ENCODE results near the gene RBBP9. TPM values are rescaled to one million over a fixed set of nuclear protein-coding genes. Genes with fewer than 3 reads are reported as not detected.

The RBBP9 gene
- total and polyA plus RNA-seq, 2 donors (not counting 3 experiments of a cell fraction or from before 2014, with no cell fraction given) = 8.5 to 17.0 TPM

DNA sequence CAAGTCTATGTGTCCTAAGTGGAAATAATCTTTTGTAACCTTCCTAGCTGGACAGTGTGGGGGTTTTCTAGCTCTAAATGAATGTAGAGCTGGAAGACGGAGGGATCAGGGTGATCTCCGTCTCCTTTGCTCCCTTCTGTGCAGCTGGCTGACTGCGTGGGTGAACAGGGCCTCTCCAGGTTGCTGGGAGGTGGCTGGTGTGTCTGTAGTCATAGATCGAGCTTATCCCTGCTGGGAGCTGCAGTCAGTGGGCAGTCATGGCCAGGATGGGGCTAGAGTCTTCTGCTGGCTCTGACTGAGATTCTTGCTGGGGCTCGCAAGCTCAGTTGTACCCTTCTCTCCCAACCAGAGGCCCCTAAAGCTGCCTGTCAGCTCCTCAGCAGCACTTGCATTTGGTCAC, 17.1 kb upstream of the RBBP9 start:
- no peaks in the 10 kb centered on the region for H3K9me3 ChIP-seq (replicated peaks; ENCODE audit: control insufficient read depth, insufficient read depth, low read length)
- H3K79me2 ChIP-seq (ENCODE audit: control insufficient read depth, insufficient read depth, low read length) = peaks cover 7% of the 10 kb centered on the region
- FAIRE-seq (no peak), DNase-seq (ENCODE audit: low read depth, low spot score) (no peak)
- H3K27me3 ChIP-seq (ENCODE audit: control insufficient read depth in 2 of 2, insufficient read depth in 2 of 2, low read length in 2 of 2) = no peaks in the 10 kb centered on the region
- TF ChIP-seq GATA2 (IDR thresholded peaks at IDR 0.05; ENCODE audit: insufficient read depth, insufficient read length, low read depth, low read length) = no peak
- CTCF ChIA-PET = no interaction called here
- POLR2A ChIA-PET = no interaction called here
- H3K27ac ChIP-seq (ENCODE audit: insufficient read depth, low read depth, low read length) = no peak overlapping the region
- H3K4me2 ChIP-seq (ENCODE audit: insufficient read depth, low read length) = no peak overlapping the region
- peaks cover 8 to 13% of the 10 kb centered on the region in 2 experiments for H3K36me3 ChIP-seq (ENCODE audit: control insufficient read depth in 2 of 2, extremely low read depth in 1 of 2, insufficient read depth in 2 of 2, low read length in 2 of 2)
- H3K9me1 ChIP-seq (replicated peaks; ENCODE audit: control insufficient read depth, extremely low read depth, insufficient read depth, low read length) = no peaks in the 10 kb centered on the region
- no peak overlapping the region for H3K4me3 ChIP-seq (replicated peaks in 1 of 3; ENCODE audit: insufficient read depth in 1 of 3, low read depth in 1 of 3, low read length in 3 of 3)
- no peak overlapping the region for H3K9ac ChIP-seq (replicated peaks; ENCODE audit: extremely low read depth, insufficient read depth, low read length)
- H4K20me1 ChIP-seq (replicated peaks; ENCODE audit: control insufficient read depth, extremely low read depth, insufficient read depth, low read length) = no peaks in the 10 kb centered on the region
- H3K4me1 ChIP-seq (ENCODE audit: control insufficient read depth, extremely low read depth, insufficient read depth, low read length) = no peaks in the 10 kb centered on the region
- dilution Hi-C loops (cut with MboI; ENCODE audit: extremely low pct_ligation_motif_present, low sequenced_read_pairs) = no loop called here
- no TSS peak for BruUV-seq (replicated peaks)
- intact Hi-C loops (cut with micrococcal nuclease) = no loop called here
- no peak overlapping the region for H2AFZ ChIP-seq (ENCODE audit: low read depth, low read length)

DNA sequence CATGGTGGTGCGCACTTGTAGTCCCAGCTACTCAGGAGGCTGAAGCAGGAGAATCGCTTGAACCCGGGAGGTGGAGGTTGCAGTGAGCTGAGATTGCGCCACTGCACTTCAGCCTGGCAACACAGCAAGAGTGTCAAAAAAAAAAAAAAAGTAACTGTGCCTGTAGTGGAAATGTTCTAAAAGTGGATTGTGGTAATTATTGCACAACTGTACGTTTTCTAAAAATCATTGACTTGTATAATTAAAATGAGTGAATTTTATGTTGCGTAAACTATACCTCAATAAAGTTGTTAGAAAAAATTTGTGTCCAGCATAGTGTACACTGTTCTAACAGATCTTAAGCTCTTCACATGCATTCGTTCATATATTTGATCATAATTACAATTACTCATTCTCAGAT, 16.2 kb upstream of the RBBP9 start:
- dilution Hi-C loops (cut with MboI; ENCODE audit: extremely low pct_ligation_motif_present, low sequenced_read_pairs) = no loop called here

More for the DNA sequence above, 16.2 kb upstream of the RBBP9 start:
- DNase-seq (ENCODE audit: low read depth, low spot score) = no peak
- peaks cover 8 to 13% of the 10 kb centered on the region in 2 experiments for H3K36me3 ChIP-seq (ENCODE audit: control insufficient read depth in 2 of 2, extremely low read depth in 1 of 2, insufficient read depth in 2 of 2, low read length in 2 of 2)
- no peak overlapping the region for H3K27ac ChIP-seq (ENCODE audit: insufficient read depth, low read depth, low read length)
- H3K9me3 ChIP-seq (replicated peaks; ENCODE audit: control insufficient read depth, insufficient read depth, low read length) = no peaks in the 10 kb centered on the region
- peaks cover 15% of the 10 kb centered on the region for H3K79me2 ChIP-seq (ENCODE audit: control insufficient read depth, insufficient read depth, low read length)
- H3K9me1 ChIP-seq (replicated peaks; ENCODE audit: control insufficient read depth, extremely low read depth, insufficient read depth, low read length) = no peaks in the 10 kb centered on the region
- H3K27me3 ChIP-seq (ENCODE audit: control insufficient read depth in 2 of 2, insufficient read depth in 2 of 2, low read length in 2 of 2) = no peaks in the 10 kb centered on the region
- no peak overlapping the region for H3K9ac ChIP-seq (replicated peaks; ENCODE audit: extremely low read depth, insufficient read depth, low read length)
- H4K20me1 ChIP-seq (replicated peaks; ENCODE audit: control insufficient read depth, extremely low read depth, insufficient read depth, low read length) = no peaks in the 10 kb centered on the region
- FAIRE-seq = no peak
- no peak overlapping the region for H3K4me3 ChIP-seq (replicated peaks in 1 of 3; ENCODE audit: insufficient read depth in 1 of 3, low read depth in 1 of 3, low read length in 3 of 3)
- TF ChIP-seq JUN (IDR thresholded peaks at IDR 0.05; ENCODE audit: borderline replicate concordance, insufficient read depth, insufficient read length, low read depth) = no peak
- TF ChIP-seq, protein P1, sequence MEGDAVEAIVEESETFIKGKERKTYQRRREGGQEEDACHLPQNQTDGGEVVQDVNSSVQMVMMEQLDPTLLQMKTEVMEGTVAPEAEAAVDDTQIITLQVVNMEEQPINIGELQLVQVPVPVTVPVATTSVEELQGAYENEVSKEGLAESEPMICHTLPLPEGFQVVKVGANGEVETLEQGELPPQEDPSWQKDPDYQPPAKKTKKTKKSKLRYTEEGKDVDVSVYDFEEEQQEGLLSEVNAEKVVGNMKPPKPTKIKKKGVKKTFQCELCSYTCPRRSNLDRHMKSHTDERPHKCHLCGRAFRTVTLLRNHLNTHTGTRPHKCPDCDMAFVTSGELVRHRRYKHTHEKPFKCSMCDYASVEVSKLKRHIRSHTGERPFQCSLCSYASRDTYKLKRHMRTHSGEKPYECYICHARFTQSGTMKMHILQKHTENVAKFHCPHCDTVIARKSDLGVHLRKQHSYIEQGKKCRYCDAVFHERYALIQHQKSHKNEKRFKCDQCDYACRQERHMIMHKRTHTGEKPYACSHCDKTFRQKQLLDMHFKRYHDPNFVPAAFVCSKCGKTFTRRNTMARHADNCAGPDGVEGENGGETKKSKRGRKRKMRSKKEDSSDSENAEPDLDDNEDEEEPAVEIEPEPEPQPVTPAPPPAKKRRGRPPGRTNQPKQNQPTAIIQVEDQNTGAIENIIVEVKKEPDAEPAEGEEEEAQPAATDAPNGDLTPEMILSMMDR (IDR thresholded peaks at IDR 0.05; ENCODE audit: extremely low read depth in 1 of 2, insufficient read depth in 1 of 2, low read depth in 1 of 2, low read length in 2 of 2) = no peak
- TF ChIP-seq, protein P2, sequence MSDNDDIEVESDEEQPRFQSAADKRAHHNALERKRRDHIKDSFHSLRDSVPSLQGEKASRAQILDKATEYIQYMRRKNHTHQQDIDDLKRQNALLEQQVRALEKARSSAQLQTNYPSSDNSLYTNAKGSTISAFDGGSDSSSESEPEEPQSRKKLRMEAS (IDR thresholded peaks at IDR 0.05; ENCODE audit: insufficient read depth, insufficient read length) = no peak
- TF ChIP-seq POLR2A (IDR thresholded peaks at IDR 0.05; ENCODE audit: low read depth, low read length) = no peak
- no peak for TF ChIP-seq MYC (IDR thresholded peaks at IDR 0.05; ENCODE audit: low read depth, low read length)
- no peak for TF ChIP-seq GATA2 (IDR thresholded peaks at IDR 0.05; ENCODE audit: insufficient read depth, insufficient read length, low read depth, low read length)
- no peak for TF ChIP-seq FOS (IDR thresholded peaks at IDR 0.05; ENCODE audit: borderline replicate concordance, insufficient read depth, low read length)
- no peak for TF ChIP-seq EZH2 (IDR thresholded peaks at IDR 0.05; ENCODE audit: borderline replicate concordance, low read depth, low read length, severe bottlenecking)
- no peak for TF ChIP-seq POLR2AphosphoS5 (IDR thresholded peaks at IDR 0.05; ENCODE audit: insufficient read depth, low read depth, low read length)
- no peak overlapping the region for H2AFZ ChIP-seq (ENCODE audit: low read depth, low read length)
- no peak overlapping the region for H3K4me2 ChIP-seq (ENCODE audit: insufficient read depth, low read length)
- no TSS peak for BruUV-seq (replicated peaks)
- peaks cover 4% of the 10 kb centered on the region for H3K4me1 ChIP-seq (ENCODE audit: control insufficient read depth, extremely low read depth, insufficient read depth, low read length)
- ChIA-PET POLR2A (no interaction called here), CTCF (interaction anchor here (0.9 kb wide), 1 partner anchor 16 kb away, joined by 4 read pairs; the partner anchor contains the start of gene RBBP9)
- intact Hi-C loops (cut with micrococcal nuclease) = no loop called here
